ENCODE data around the gene TNFRSF14. TPM values are rescaled to one million over a fixed set of nuclear protein-coding genes. Genes with fewer than 3 reads are reported as not detected.

Gene TNFRSF14
- 61.0 and 85.8 TPM in 2 replicates for total RNA-seq

DNA sequence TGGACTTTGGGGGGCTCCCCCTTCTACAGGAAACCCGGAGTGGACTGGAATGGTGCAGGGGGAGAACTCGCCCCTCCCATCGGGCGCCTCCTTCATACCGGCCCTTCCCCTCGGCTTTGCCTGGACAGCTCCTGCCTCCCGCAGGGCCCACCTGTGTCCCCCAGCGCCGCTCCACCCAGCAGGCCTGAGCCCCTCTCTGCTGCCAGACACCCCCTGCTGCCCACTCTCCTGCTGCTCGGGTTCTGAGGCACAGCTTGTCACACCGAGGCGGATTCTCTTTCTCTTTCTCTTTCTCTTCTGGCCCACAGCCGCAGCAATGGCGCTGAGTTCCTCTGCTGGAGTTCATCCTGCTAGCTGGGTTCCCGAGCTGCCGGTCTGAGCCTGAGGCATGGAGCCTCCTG is at the start of gene TNFRSF14:
TSS of gene TNFRSF14 (plus strand) at position 95 of the 401 bp plus-strand sequence. CDS start at position 389, 294 bp downstream.

DNA sequence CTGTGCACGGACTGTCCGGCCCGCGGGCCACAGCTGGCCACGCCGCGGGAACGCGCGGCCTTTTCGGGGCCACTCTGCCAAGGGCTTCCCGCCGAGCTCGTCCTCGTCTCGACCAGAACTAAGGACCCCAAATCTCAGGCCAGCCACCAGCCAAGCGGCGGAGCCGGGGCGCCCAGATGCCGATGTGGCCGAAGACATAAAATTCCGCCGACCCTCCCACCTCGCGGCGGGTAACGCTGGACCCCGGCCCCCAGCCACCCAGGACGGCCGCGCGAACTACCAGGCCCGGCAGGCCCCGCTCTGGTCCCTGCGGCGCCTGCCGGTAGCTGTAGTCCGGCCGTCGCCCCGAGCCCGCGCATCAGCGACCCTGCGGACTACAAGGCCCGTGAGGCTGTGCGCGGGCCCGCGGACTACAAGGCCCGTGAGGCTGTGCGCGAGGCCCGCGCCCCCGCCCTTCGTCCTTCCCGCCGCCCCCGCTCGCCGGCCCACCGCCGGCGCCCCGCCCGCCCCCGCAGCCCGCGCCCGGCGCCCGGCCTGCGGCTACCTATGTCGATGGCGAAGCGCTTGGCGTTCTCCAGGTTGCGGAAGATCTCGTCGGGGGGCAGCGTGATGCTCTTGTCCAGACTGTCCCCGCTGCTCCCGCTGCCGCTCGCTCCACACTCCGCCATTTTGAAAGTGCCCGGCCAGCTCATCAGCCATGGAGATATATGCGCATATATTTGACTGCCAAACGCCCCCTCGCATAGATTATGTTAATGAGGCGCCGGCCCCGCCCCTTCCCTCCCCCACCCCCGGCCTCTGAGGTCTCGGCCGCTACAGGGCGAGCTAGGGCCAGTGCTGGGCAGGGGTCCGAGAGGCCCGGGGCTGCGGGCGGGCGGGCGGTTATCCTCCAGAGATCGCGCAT is 30.0 kb upstream of the TNFRSF14 start, which contains the start of gene PANK4:
TSS of gene PANK4 (minus strand) at position 677 of the 904 bp plus-strand sequence. CDS start at position 668, 9 bp downstream.

DNA sequence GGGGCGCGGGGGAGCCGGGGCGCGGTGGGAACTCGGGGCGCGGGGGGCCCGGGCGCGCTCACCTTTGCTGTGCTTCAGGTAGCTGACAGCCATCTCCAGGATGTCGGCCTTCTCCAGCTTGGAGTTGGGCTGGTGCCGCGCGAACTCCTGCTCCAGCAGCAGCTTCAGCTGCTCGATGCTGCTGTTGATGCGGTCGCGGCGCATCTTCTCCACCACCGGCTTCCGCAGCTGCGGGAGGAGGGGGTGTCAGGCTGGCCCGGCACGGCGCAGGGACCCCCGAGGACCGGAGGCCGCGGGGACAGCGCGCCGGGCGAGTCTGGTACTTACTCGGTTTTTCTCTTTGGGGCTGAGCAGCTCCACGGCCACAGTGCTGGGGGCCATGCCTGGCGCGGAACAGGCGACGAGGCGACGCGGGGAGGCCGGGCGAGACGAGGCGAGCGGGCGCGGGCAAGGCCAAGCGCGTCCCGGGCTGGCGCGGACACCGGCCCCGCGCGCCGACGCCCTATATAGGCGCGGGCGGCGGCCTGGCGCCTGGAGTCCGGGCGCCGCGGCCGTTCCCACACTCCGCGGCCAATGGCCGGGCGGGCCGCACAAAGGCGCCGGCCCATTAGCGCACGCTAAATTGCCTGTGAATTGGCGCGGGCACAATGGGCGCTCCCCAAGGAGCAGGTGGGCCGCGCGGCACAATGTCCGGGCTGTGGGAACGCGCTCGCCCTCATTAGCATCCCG is 26.2 kb upstream of the TNFRSF14 start, which contains the start of gene HES5:
TSS of gene HES5 (minus strand) at position 480 of the 729 bp plus-strand sequence. CDS start at position 381, 99 bp downstream.

DNA sequence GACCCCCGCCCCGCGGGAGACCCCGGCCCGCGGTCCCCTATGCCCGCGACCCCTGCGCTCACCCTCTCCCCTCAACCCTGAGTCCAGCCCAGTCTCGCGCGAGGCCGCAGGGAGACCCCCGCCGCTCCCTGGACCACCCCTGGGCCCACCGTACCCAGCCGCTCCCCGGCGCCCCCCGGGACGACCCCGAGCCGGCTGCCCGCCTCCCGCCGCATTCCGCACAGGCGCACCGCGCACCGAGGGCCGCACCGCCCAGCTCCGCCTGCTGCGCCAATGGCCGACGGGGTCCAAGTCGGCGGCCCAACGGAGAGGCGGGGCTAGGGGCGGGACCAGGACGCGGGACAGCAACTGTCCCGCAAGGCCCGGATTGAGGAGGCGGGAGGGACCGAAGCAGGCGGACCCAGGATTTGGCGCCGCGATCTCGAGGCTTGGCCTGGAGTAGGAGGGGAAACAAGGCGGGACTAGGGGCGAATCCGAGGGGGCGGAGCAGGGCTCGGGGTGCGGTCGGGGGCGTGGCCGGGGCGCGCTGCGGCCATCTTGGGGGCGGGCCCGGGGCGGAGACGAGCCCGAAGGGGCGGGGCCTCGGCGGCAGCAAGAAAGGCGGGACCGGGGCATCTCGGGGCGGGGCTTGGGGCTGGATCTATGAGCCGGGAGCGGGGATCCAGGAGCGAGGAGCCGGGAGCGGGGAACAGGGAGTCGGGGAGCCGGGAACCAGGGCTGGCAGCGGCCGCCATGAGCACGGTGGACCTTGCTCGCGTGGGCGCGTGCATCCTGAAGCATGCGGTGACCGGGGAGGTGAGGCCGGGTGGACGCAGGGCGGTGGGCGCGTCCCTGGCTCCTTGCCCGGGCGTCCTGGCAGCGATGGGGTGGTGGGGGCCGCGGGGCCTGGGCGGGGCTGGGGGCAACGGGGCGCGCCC is 30.2 kb downstream of the TNFRSF14 start, which contains the start of gene PRXL2B:
TSS of gene PRXL2B (plus strand) at position 624 of the 917 bp plus-strand sequence. CDS start at position 733, 109 bp downstream.

Other genes starting within 250 kb of the TNFRSF14 start
- 2.8 and 10.6 TPM in 2 replicates for gene MORN1, start 164.8 kb upstream of the TNFRSF14 start, total RNA-seq
- gene RER1, start 164.5 kb upstream of the TNFRSF14 start, total RNA-seq = 48.4 and 98.9 TPM in 2 replicates
- 24.4 and 32.2 TPM in 2 replicates for gene PEX10, start 143.8 kb upstream of the TNFRSF14 start, total RNA-seq
- under 0.01 and 0.06 TPM in 2 replicates for gene PLCH2, start 80.1 kb upstream of the TNFRSF14 start, total RNA-seq
- gene PANK4, start 29.8 kb upstream of the TNFRSF14 start, total RNA-seq = 19.3 and 29.8 TPM in 2 replicates
- under 0.01 TPM in 1 of 2 replicates, not detected in the other for gene HES5, start 26.1 kb upstream of the TNFRSF14 start, total RNA-seq
- 29.0 and 70.7 TPM in 2 replicates for gene PRXL2B, start 30.4 kb downstream of the TNFRSF14 start, total RNA-seq
- 1.6 TPM in 2 replicates for gene MMEL1, start 76.6 kb downstream of the TNFRSF14 start, total RNA-seq
- under 0.01 and 0.06 TPM in 2 replicates for gene TTC34, start 245.3 kb downstream of the TNFRSF14 start, total RNA-seq

Measured in bladder microvascular endothelial cell (primary cell).